Measurements from ENCODE around the gene NLRP9.
"Not testable (repeated sequence)": the region's sequence is repeated elsewhere in the genome, so short reads cannot be mapped to it uniquely, and the experiment has no call there.

The NLRP9 gene

GRCh38 chr19:55738302-55738701 lies at the start of gene NLRP9:
NLRP9 (minus strand) TSS chr19:55738402; CDS start chr19:55738374, 28 bp downstream.
- no peak for DNase-seq

GRCh38 chr19:55781112-55781511 lies 42.9 kb upstream of the NLRP9 start:
- DNase-seq: no peak

GRCh38 chr19:55778331-55778730 lies 40.1 kb upstream of the NLRP9 start:
- DNase-seq: no peak

- no peak for DNase-seq
These were observed 39.3 kb upstream of the NLRP9 start for GRCh38 chr19:55777528-55777927.

GRCh38 chr19:55769632-55770031 lies 31.4 kb upstream of the NLRP9 start:
- DNase-seq: not testable (repeated sequence)

- DNase-seq: not testable (repeated sequence)
These were observed 30.6 kb upstream of the NLRP9 start, which contains the start of gene RFPL4AL1 for GRCh38 chr19:55768818-55769217. RFPL4AL1 (plus strand) TSS chr19:55769118; CDS start chr19:55771805, 2,687 bp downstream.

GRCh38 chr19:55766466-55766865 lies 28.3 kb upstream of the NLRP9 start:
- DNase-seq: no peak

- not testable (repeated sequence) for DNase-seq
These were observed 20.6 kb upstream of the NLRP9 start, which contains the start of gene RFPL4A for GRCh38 chr19:55758797-55759196. RFPL4A (plus strand) TSS chr19:55759097; CDS start chr19:55761801, 2,704 bp downstream.

- DNase-seq: not testable (repeated sequence)
These were observed 18.6 kb upstream of the NLRP9 start for GRCh38 chr19:55756808-55757207.

- no peak for DNase-seq
These were observed 15.2 kb upstream of the NLRP9 start for GRCh38 chr19:55753401-55753800.

- no peak for DNase-seq
These were observed 12.5 kb upstream of the NLRP9 start for GRCh38 chr19:55750715-55751114.

- not testable (repeated sequence) for DNase-seq
These were observed 7.8 kb downstream of the NLRP9 start for GRCh38 chr19:55730378-55730777.

GRCh38 chr19:55723491-55723890 lies 14.7 kb downstream of the NLRP9 start:
- no peak for DNase-seq

GRCh38 chr19:55720801-55721200 lies 17.4 kb downstream of the NLRP9 start:
- DNase-seq: no peak

GRCh38 chr19:55720214-55720746 lies 17.9 kb downstream of the NLRP9 start:
- no peak for DNase-seq

- DNase-seq: not testable (repeated sequence)
These were observed 20.1 kb downstream of the NLRP9 start for GRCh38 chr19:55717879-55718711.

GRCh38 chr19:55717251-55717650 lies 21.0 kb downstream of the NLRP9 start:
- no peak for DNase-seq

- DNase-seq: no peak
These were observed 21.7 kb downstream of the NLRP9 start for GRCh38 chr19:55716531-55716930.

- DNase-seq: no peak
These were observed 25.2 kb downstream of the NLRP9 start for GRCh38 chr19:55712804-55713631.

- DNase-seq: no peak
These were observed 26.5 kb downstream of the NLRP9 start for GRCh38 chr19:55711719-55712118.

GRCh38 chr19:55705972-55706371 lies 32.2 kb downstream of the NLRP9 start:
- no peak for DNase-seq

- DNase-seq: no peak
These were observed 33.5 kb downstream of the NLRP9 start for GRCh38 chr19:55704494-55705245.

Measured in NCI-H1436 (cell line).